GM04504 (cell line): ENCODE results near the gene L3MBTL3.

Source experiments
- DNase-seq: peaks from one replicate; pipeline ENCODE4 v3.0.0-alpha.2; 2012; ENCODE audit warnings: low read depth

L3MBTL3 gene

GRCh38 chr6:130183271-130184222 lies 165.2 kb downstream of the L3MBTL3 start:
- DNase-seq, result no peak

GRCh38 chr6:130185658-130186057 lies 167.3 kb downstream of the L3MBTL3 start:
- DNase-seq, result no peak

GRCh38 chr6:130187335-130188206 lies 169.2 kb downstream of the L3MBTL3 start:
- DNase-seq, result no peak

- DNase-seq, result no peak
Observed at GRCh38 chr6:130188207-130188899, 170.0 kb downstream of the L3MBTL3 start.

- no peak for DNase-seq
Observed at GRCh38 chr6:130189531-130190397, 171.4 kb downstream of the L3MBTL3 start.
